Measurements from ENCODE around the gene MRPS23.

GRCh38 chr17:57880086-57880456 lies 30.2 kb upstream of the MRPS23 start:
- no peak for TF ChIP-seq CTCF (IDR thresholded peaks at IDR 0.05 in 4 of 5, conservative IDR thresholded peaks at IDR 0.05 in 1 of 5)
- no peak for TF ChIP-seq POLR2A (IDR thresholded peaks at IDR 0.05)
